Right lobe of liver (tissue), 6 donors: ENCODE data around the gene AMIGO3. TPM values are rescaled to one million over a fixed set of nuclear protein-coding genes. Genes with fewer than 3 reads are reported as not detected.

Experiments
- ATAC-seq, 4 donors: fragments of 200-7000 bp; cut with Tn5 transposase; one replicate each; pipeline ENCODE4 v1.9.1; 2020; ENCODE audit warnings: mild to moderate bottlenecking in 4 of 4, moderate library complexity in 4 of 4
- DNase-seq, 3 donors: peaks; one replicate each; pipeline ENCODE4 v3.0.0-alpha.2; 2020
- H3K27ac ChIP-seq, 3 donors: fragments of 200-600 bp; one replicate each; pipeline ENCODE4 v1.8.0; 2022
- H3K27me3 ChIP-seq, 2 donors: fragments of 200-600 bp; one replicate each; pipeline ENCODE4 v1.8.0; 2022
- H3K36me3 ChIP-seq, 4 donors: fragments of 200-600 bp; sonication (generic) in 1 of 4; one replicate each; pipeline versions ENCODE4 v1.5.1 to v1.8.0; 2017 to 2022; ENCODE audit warnings: control low read depth in 1 of 4
- H3K4me1 ChIP-seq, 4 donors: fragments of 200-600 bp; sonication (generic) in 1 of 4; one replicate each; pipeline versions ENCODE4 v1.5.1 to v1.8.0; 2017 to 2022; ENCODE audit warnings: control low read depth in 1 of 4
- H3K4me3 ChIP-seq, 3 donors: fragments of 200-600 bp; one replicate each; pipeline ENCODE4 v1.8.0; 2022
- H3K9me3 ChIP-seq, 4 donors: fragments of 200-600 bp; sonication (generic) in 1 of 4; one replicate each; pipeline versions ENCODE4 v1.5.1 to v1.8.0; 2017 to 2022; ENCODE audit warnings: control low read depth in 1 of 4
- CTCF ChIP-seq, 4 donors: fragments of 200-600 bp in 3 of 4; fragments of 450-650 bp in 1 of 4; IDR thresholded peaks; one replicate each; pipeline versions ENCODE4 v1.5.1 to v1.8.0; 2016 to 2022; ENCODE audit warnings: antibody characterized with exemption in 4 of 4, mild to moderate bottlenecking in 2 of 4
- POLR2A ChIP-seq: fragments of 450-650 bp; IDR thresholded peaks from one replicate; pipeline ENCODE4 v1.6.1; 2017; ENCODE audit warnings: antibody characterized with exemption, mild to moderate bottlenecking
- WGBS: methylation state at CpG from one replicate; pipeline ENCODE4 v1.1.6; 2018; ENCODE audit warnings: low coverage, low lambda C conversion rate; ENCODE audit not compliant: insufficient coverage; ENCODE audit errors: missing lambda C conversion rate; 5-methylcytosine and 5-hydroxymethylcytosine counted together
- intact Hi-C, 2 donors: fragments of 100-400 bp; cut with DNase I; formaldehyde crosslinking; loops; one replicate each; pipeline versions ENCODE4 v1.11.2 to v1.14.1; 2022
- total RNA-seq, 6 experiments: library from RNA; depleted of rRNA in 2 of 6; stranded (reverse); fragments of >200 nt in 2 of 6; fragmentation: NEBNext Ultra II Directional in 3 of 6; extraction: Animal tissue kit (Norgen Biotek cat#: 25700) in 3 of 6; gene quantifications; one replicate each; pipeline versions ENCODE4 v1.1.0 to v1.2.4, GENCODE V29; 2016 to 2023
- donor health status: DM: no; HTN: yes; CAD: no.
- donor health status: DM: no; HTN: no; CAD: no.
- donor health status: DM: no; HTN: no; CAD: no.
- donor health status: DM: no; HTN: yes; CAD: no.
- donor health status: DM: no; HTN: yes; CAD: no.

The AMIGO3 gene
- total RNA-seq, 6 experiments from 2014 or later = 0.07 to 2.4 (median 0.64) TPM; not detected in 2

- H3K36me3 ChIP-seq = peaks cover 0 to 19% (median 8%) of the 10 kb centered on the region in 4 donors
- DNase-seq = no peak
Observed at GRCh38 chr3:49721596-49721895, 2.1 kb upstream of the AMIGO3 start.

GRCh38 chr3:49720855-49721595 is 1.5 kb upstream of the AMIGO3 start:
- Histone ChIP-seq H3K27ac (no peak overlapping the region), H3K4me3 (no peak overlapping the region), H3K4me1 (peaks cover 0 to 31% (median 5%) of the 10 kb centered on the region in 4 donors), H3K27me3 (no peaks in the 10 kb centered on the region), H3K36me3 (peaks cover 0 to 19% (median 10%) of the 10 kb centered on the region in 4 donors), H3K9me3 (no peaks in the 10 kb centered on the region)
- TF ChIP-seq CTCF (IDR thresholded peaks at IDR 0.05) (no peak), POLR2A (no peak)
- WGBS = 20% methylated on average over 1 of the region's 4 CpGs
- no peak for ATAC-seq
- intact Hi-C loops = no loop called here
- peak in 1 of 3 donors; percentile 48 for DNase-seq

More at GRCh38 chr3:49721596-49721895, 2.1 kb upstream of the AMIGO3 start:
- ATAC-seq = no peak
- Histone ChIP-seq H3K27me3 (no peaks in the 10 kb centered on the region), H3K9me3 (no peaks in the 10 kb centered on the region), H3K4me3 (no peak overlapping the region), H3K4me1 (peaks cover 0 to 31% (median 5%) of the 10 kb centered on the region in 4 donors), H3K27ac (no peak overlapping the region)
- TF ChIP-seq CTCF (IDR thresholded peaks at IDR 0.05) (no peak), POLR2A (no peak)
- intact Hi-C loops = no loop called here
- WGBS = 67% methylated on average over 5 of the region's 9 CpGs

- DNase-seq = peak in 1 of 3 donors; percentile 55
- Histone ChIP-seq H3K27me3 (no peaks in the 10 kb centered on the region), H3K27ac (no peak overlapping the region), H3K4me3 (peak overlapping the region; percentile 26 to 51 (median 31)), H3K36me3 (peaks cover 0 to 26% (median 11%) of the 10 kb centered on the region in 4 donors), H3K9me3 (no peaks in the 10 kb centered on the region), H3K4me1 (peaks cover 0 to 20% (median 0%) of the 10 kb centered on the region in 4 donors)
- TF ChIP-seq CTCF (IDR thresholded peaks at IDR 0.05) = no peak
- no peak for TF ChIP-seq POLR2A
- 41% methylated on average over 10 of the region's 33 CpGs for WGBS
- ATAC-seq = no peak
- intact Hi-C loops = no loop called here
Observed at GRCh38 chr3:49718858-49719213, 648 bp downstream of the AMIGO3 start.

- Histone ChIP-seq H3K4me3 (no peak overlapping the region), H3K9me3 (no peaks in the 10 kb centered on the region), H3K27me3 (no peaks in the 10 kb centered on the region), H3K4me1 (peaks cover 0 to 20% (median 0%) of the 10 kb centered on the region in 4 donors), H3K27ac (no peak overlapping the region), H3K36me3 (peaks cover 0 to 26% (median 11%) of the 10 kb centered on the region in 4 donors)
- DNase-seq (peak in 1 of 3 donors; percentile 53), ATAC-seq (no peak)
- TF ChIP-seq CTCF (IDR thresholded peaks at IDR 0.05) = no peak
- TF ChIP-seq POLR2A = no peak
- intact Hi-C loops = no loop called here
- 79% methylated on average over 7 of the region's 75 CpGs for WGBS
Observed at GRCh38 chr3:49717959-49718857, 1.3 kb downstream of the AMIGO3 start.
